HepG2 (cell line): ENCODE data around the gene PSMB11.
A peak's percentile ranks its signal among the peaks of the same experiment; 100 is the strongest.

ENCODE experiments used
- ATF3 ChIP-seq: sonication (generic); formaldehyde crosslinking; IDR thresholded peaks from 2 replicates; pipeline ENCODE4 v1.4.0; 2020; ENCODE audit warnings: missing genetic modification reagents
- CHD2 ChIP-seq: IDR thresholded peaks from 2 replicates; pipeline ENCODE4 v1.6.1; 2011; ENCODE audit warnings: low read depth, low read length, improper control_type of control experiment
- CTCF ChIP-seq: sonication (generic); formaldehyde crosslinking; IDR thresholded peaks from 2 replicates; pipeline ENCODE4 v1.5.0; 2020; ENCODE audit warnings: mild to moderate bottlenecking, missing genetic modification reagents, moderate library complexity
- EHMT2 ChIP-seq: fragments of 200-600 bp; sonication (generic); IDR thresholded peaks from 2 replicates; pipeline ENCODE4 v1.7.0; 2017; ENCODE audit warnings: antibody characterized with exemption, low read depth, low read length, borderline replicate concordance
- GATAD1 ChIP-seq: IDR thresholded peaks from 2 replicates; pipeline ENCODE4 v1.6.1; 2016; ENCODE audit warnings: missing genetic modification reagents, missing compliant biosample characterization
- HDAC6 ChIP-seq: fragments of 200-600 bp; sonication (generic); IDR thresholded peaks from 2 replicates; pipeline ENCODE4 v1.7.0; 2017; ENCODE audit warnings: mild to moderate bottlenecking, antibody characterized with exemption, low read length, low read depth
- MEIS2 ChIP-seq: sonication (generic); formaldehyde crosslinking; IDR thresholded peaks from 2 replicates; pipeline ENCODE4 v1.9.0; 2021; ENCODE audit warnings: mild to moderate bottlenecking, missing genetic modification reagents
- ZFX ChIP-seq: sonication (generic); formaldehyde crosslinking; IDR thresholded peaks from 2 replicates; pipeline ENCODE4 v1.4.0; 2020; ENCODE audit warnings: mild to moderate bottlenecking, low read depth, missing genetic modification reagents, moderate library complexity
- ZSCAN20 ChIP-seq: sonication (generic); formaldehyde crosslinking; IDR thresholded peaks from 2 replicates; pipeline ENCODE4 v1.4.0; 2020; ENCODE audit warnings: missing genetic modification reagents, mild to moderate bottlenecking, borderline replicate concordance
- TF ChIP-seq, protein P1 (sequence below): IDR thresholded peaks from 2 replicates; pipeline ENCODE4 v1.6.1; 2016; ENCODE audit warnings: missing genetic modification reagents, missing compliant biosample characterization
- TF ChIP-seq, protein P2 (sequence below), 2 experiments: IDR thresholded peaks; 2 replicates each; pipeline ENCODE4 v1.6.1; 2011 to 2012; ENCODE audit warnings: low read length in 2 of 2, borderline replicate concordance in 1 of 2, low read depth in 1 of 2, mild to moderate bottlenecking in 1 of 2, moderate library complexity in 1 of 2

- TF ChIP-seq ZSCAN20 (CRISPR knock-in tag) (no peak), CTCF (0 out of 2 replicates have a peak, but pooled peaks have one; percentile 13), MEIS2 (no peak), HDAC6 (no peak), ZFX (CRISPR knock-in tag) (no peak), EHMT2 (no peak), ATF3 (no peak), GATAD1 (CRISPR knock-in tag) (no peak; the same call in 1 of the 2 replicates), CHD2 (no peak)
- TF ChIP-seq, protein P1, sequence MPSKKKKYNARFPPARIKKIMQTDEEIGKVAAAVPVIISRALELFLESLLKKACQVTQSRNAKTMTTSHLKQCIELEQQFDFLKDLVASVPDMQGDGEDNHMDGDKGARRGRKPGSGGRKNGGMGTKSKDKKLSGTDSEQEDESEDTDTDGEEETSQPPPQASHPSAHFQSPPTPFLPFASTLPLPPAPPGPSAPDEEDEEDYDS (CRISPR knock-in tag), result no peak
- TF ChIP-seq, protein P2, sequence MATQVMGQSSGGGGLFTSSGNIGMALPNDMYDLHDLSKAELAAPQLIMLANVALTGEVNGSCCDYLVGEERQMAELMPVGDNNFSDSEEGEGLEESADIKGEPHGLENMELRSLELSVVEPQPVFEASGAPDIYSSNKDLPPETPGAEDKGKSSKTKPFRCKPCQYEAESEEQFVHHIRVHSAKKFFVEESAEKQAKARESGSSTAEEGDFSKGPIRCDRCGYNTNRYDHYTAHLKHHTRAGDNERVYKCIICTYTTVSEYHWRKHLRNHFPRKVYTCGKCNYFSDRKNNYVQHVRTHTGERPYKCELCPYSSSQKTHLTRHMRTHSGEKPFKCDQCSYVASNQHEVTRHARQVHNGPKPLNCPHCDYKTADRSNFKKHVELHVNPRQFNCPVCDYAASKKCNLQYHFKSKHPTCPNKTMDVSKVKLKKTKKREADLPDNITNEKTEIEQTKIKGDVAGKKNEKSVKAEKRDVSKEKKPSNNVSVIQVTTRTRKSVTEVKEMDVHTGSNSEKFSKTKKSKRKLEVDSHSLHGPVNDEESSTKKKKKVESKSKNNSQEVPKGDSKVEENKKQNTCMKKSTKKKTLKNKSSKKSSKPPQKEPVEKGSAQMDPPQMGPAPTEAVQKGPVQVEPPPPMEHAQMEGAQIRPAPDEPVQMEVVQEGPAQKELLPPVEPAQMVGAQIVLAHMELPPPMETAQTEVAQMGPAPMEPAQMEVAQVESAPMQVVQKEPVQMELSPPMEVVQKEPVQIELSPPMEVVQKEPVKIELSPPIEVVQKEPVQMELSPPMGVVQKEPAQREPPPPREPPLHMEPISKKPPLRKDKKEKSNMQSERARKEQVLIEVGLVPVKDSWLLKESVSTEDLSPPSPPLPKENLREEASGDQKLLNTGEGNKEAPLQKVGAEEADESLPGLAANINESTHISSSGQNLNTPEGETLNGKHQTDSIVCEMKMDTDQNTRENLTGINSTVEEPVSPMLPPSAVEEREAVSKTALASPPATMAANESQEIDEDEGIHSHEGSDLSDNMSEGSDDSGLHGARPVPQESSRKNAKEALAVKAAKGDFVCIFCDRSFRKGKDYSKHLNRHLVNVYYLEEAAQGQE (IDR thresholded peaks at IDR 0.05; ENCODE audit: borderline replicate concordance in 1 of 2, low read depth in 1 of 2, low read length in 2 of 2), result no peak
These were observed 36.7 kb downstream of the PSMB11 start for GRCh38 chr14:23078692-23079116.
